CD14-positive monocyte (primary cell): ENCODE measurements around the gene RASSF5. TPM values are rescaled to one million over a fixed set of nuclear protein-coding genes. Genes with fewer than 3 reads are reported as not detected.
"Not testable (repeated sequence)": the region's sequence is repeated elsewhere in the genome, so short reads cannot be mapped to it uniquely, and the experiment has no call there.

Source experiments
- DNase-seq, 3 donors: peaks; one replicate each; pipeline ENCODE4 v3.0.0-alpha.2; 2011 to 2022
- H2AFZ ChIP-seq: 2 replicates; pipeline ENCODE4 v1.6.0; 2012; ENCODE audit warnings: mild to moderate bottlenecking, low read depth, low read length, inconsistent platforms; ENCODE audit not compliant: insufficient read depth, poor library complexity, severe bottlenecking
- H3K27ac ChIP-seq, 2 donors: 1 replicate in 1 of 2; 2 replicates in 1 of 2; pipeline ENCODE4 v1.5.1; 2012 to 2013; ENCODE audit warnings: low read length in 2 of 2, control low read depth in 1 of 2, inconsistent platforms in 1 of 2, low read depth in 1 of 2, mild to moderate bottlenecking in 1 of 2
- H3K27me3 ChIP-seq, 2 donors: one replicate each; pipeline versions ENCODE4 v1.6.0 to v1.6.1; 2011 to 2013; ENCODE audit warnings: low read length in 2 of 2; ENCODE audit not compliant: control insufficient read depth in 2 of 2, insufficient read depth in 2 of 2
- H3K36me3 ChIP-seq, 2 donors: replicated peaks in 1 of 2; 1 replicate in 1 of 2; 2 replicates in 1 of 2; pipeline versions ENCODE4 v1.5.1 to v1.6.1; 2012 to 2013; ENCODE audit warnings: low read length in 2 of 2, control low read depth in 1 of 2, inconsistent platforms in 1 of 2, mild to moderate bottlenecking in 1 of 2; ENCODE audit not compliant: insufficient read depth in 2 of 2, control insufficient read depth in 1 of 2
- H3K4me1 ChIP-seq, 2 donors: 1 replicate in 1 of 2; 2 replicates in 1 of 2; pipeline versions ENCODE4 v1.5.1 to v1.6.1; 2012 to 2013; ENCODE audit warnings: low read length in 2 of 2, control low read depth in 1 of 2, inconsistent platforms in 1 of 2, mild to moderate bottlenecking in 1 of 2, moderate library complexity in 1 of 2; ENCODE audit not compliant: insufficient read depth in 2 of 2, control insufficient read depth in 1 of 2
- H3K4me2 ChIP-seq: replicated peaks from 2 replicates; pipeline ENCODE3; 2012; ENCODE audit warnings: low read length, moderate library complexity, mild to moderate bottlenecking; ENCODE audit not compliant: poor library complexity, severe bottlenecking; ENCODE audit errors: extremely low read depth
- H3K4me3 ChIP-seq, 3 experiments: fragments of 200-600 bp in 1 of 3; sonication (generic) in 1 of 3; replicated peaks in 1 of 3; 1 replicate in 2 of 3; 2 replicates in 1 of 3; pipeline ENCODE4 v1.5.1; 2011 to 2013; ENCODE audit warnings: low read length in 3 of 3, mild to moderate bottlenecking in 3 of 3, control low read depth in 2 of 3, low read depth in 2 of 3, inconsistent platforms in 1 of 3, moderate library complexity in 1 of 3
- H3K79me2 ChIP-seq: 2 replicates; pipeline ENCODE4 v1.6.0; 2012; ENCODE audit warnings: mild to moderate bottlenecking, control low read depth, inconsistent platforms, low read length, moderate library complexity; ENCODE audit not compliant: insufficient read depth
- H3K9ac ChIP-seq: 2 replicates; pipeline ENCODE4 v1.6.0; 2017; ENCODE audit warnings: low read length, mild to moderate bottlenecking; ENCODE audit not compliant: insufficient read depth, poor library complexity, severe bottlenecking
- H3K9me3 ChIP-seq, 2 donors: replicated peaks in 1 of 2; 1 replicate in 1 of 2; 2 replicates in 1 of 2; pipeline versions ENCODE4 v1.5.1 to v1.6.1; 2012 to 2013; ENCODE audit warnings: low read length in 2 of 2, control low read depth in 1 of 2; ENCODE audit not compliant: control insufficient read depth in 1 of 2, insufficient read depth in 1 of 2
- H4K20me1 ChIP-seq: 2 replicates; pipeline ENCODE4 v1.6.0; 2012; ENCODE audit warnings: mild to moderate bottlenecking, low read length, control low read depth, moderate library complexity; ENCODE audit not compliant: insufficient read depth
- H3K27ac Mint-ChIP-seq, 7 donors: one replicate each; pipeline ENCODE4 v1.8.0; 2020; ENCODE audit warnings: mild to moderate bottlenecking in 7 of 7, mixed read lengths in 7 of 7, moderate library complexity in 6 of 7, inconsistent platforms in 2 of 7
- H3K27me3 Mint-ChIP-seq, 3 donors: one replicate each; pipeline ENCODE4 v1.8.0; 2021 to 2022; ENCODE audit warnings: low read depth in 3 of 3, mild to moderate bottlenecking in 3 of 3, mixed read lengths in 3 of 3, moderate library complexity in 3 of 3, inconsistent platforms in 1 of 3
- H3K36me3 Mint-ChIP-seq, 2 donors: one replicate each; pipeline ENCODE4 v1.8.0; 2020; ENCODE audit warnings: mixed read lengths in 2 of 2, inconsistent platforms in 1 of 2, mild to moderate bottlenecking in 1 of 2
- H3K4me1 Mint-ChIP-seq: one replicate; pipeline ENCODE4 v1.8.0; 2020; ENCODE audit warnings: mild to moderate bottlenecking, mixed read lengths
- H3K4me3 Mint-ChIP-seq, 2 donors: one replicate each; pipeline ENCODE4 v1.8.0; 2020; ENCODE audit warnings: mild to moderate bottlenecking in 2 of 2, mixed read lengths in 2 of 2, moderate library complexity in 1 of 2
- H3K9me3 Mint-ChIP-seq, 7 donors: one replicate each; pipeline ENCODE4 v1.8.0; 2020 to 2022; ENCODE audit warnings: mixed read lengths in 7 of 7, mild to moderate bottlenecking in 6 of 7, moderate library complexity in 6 of 7, inconsistent platforms in 2 of 7
- CTCF ChIP-seq: fragments of 200-600 bp; IDR thresholded peaks from one replicate; pipeline ENCODE4 v1.8.0; 2022; ENCODE audit warnings: antibody characterized with exemption, mild to moderate bottlenecking
- WGBS: methylation state at CpG from one replicate; pipeline ENCODE4 v1.1.5; 2013; ENCODE audit warnings: missing lambda C conversion rate; ENCODE audit not compliant: insufficient coverage; 5-methylcytosine and 5-hydroxymethylcytosine counted together
- intact Hi-C, 2 donors: fragments of 100-400 bp; cut with micrococcal nuclease; formaldehyde crosslinking; loops; one replicate each; pipeline versions ENCODE4 v1.15.0 to v1.15.1; 2023
- polyA plus RNA-seq, 3 donors: library from polyadenylated mRNA; depleted of rRNA in 1 of 3; unstranded in 2 of 3; stranded (reverse) in 1 of 3; fragments of 300-500 nt in 2 of 3; fragments of >200 nt in 1 of 3; fragmentation: Illumina TruSeq in 2 of 3; gene quantifications; 1 replicate in 2 of 3; 2 replicates in 1 of 3; pipeline ENCODE4 v1.2.3, GENCODE V29; 2012 to 2021

The RASSF5 gene
- polyA plus RNA-seq, 3 donors = 81.6 to 129 (median 127) TPM

DNA sequence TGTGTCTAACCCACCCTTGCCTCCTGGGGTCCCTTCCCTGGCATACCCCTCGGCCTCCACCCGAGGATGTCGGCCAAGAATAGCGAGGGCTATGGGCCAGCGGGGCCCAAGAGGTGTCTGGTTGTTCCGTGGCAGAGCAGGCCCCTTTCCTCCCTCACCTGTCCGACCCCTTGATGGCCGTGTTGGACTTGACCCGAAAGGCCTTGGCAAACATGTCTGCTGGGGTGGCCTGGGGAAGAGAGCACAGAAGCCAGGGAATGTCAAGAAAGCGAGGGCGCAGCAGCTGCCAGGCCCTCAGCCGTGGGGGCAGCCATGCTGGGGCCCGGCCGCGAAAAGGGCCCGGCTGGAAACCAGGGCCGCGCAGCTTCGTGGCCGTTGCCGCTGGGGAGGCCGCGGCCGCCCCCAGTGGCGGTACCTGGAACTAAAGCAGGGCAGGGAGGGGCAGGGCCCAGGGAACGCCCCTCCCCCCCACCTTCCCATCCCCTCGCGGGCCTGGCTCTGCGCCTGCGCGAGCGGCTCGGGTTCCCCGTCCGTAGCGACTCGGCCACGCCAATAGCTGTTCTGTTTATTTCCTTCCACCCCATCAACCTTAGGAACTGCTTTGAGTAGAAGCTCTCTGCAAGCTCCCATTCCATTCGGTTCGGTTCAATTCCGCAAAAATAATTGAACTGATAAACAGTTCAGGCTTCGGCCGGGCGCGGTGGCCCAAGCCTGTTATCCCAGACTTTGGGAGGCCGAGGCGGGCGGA is 105.0 kb downstream of the RASSF5 start, which contains the start of gene EIF2D:
Gene EIF2D, minus strand, starts transcription at position 337 of the 748 bp plus-strand sequence. Its CDS starts 123 bp downstream, at position 214.
- no peaks in the 10 kb centered on the region for H4K20me1 ChIP-seq
- H3K4me2 ChIP-seq = peak within 1 kb of the TSS; percentile 80
- no peaks in the 10 kb centered on the region for H3K27me3 ChIP-seq
- H3K9me3 ChIP-seq = no peaks in the 10 kb centered on the region
- TF ChIP-seq CTCF = peak; percentile 96
- peak within 1 kb of the TSS; percentile 96 for H2AFZ ChIP-seq
- H3K4me1 ChIP-seq = peaks cover 10 to 12% of the 10 kb centered on the region in 2 donors
- Mint-ChIP-seq H3K4me1 (peaks cover 11% of the 10 kb centered on the region), H3K27me3 (peaks cover 0 to 4% (median 3%) of the 10 kb centered on the region in 3 donors), H3K4me3 (peak within 1 kb of the TSS; percentile 88 to 95), H3K9me3 (peaks cover 0 to 3% (median 0%) of the 10 kb centered on the region in 7 donors), H3K27ac (peak within 1 kb of the TSS; percentile 91 to 99 (median 97)), H3K36me3 (peaks cover 17 to 20% of the 10 kb centered on the region in 2 donors)
- H3K9ac ChIP-seq = peak within 1 kb of the TSS; percentile 78
- peak within 1 kb of the TSS; percentile 70 to 82 (median 74) for H3K4me3 ChIP-seq
- DNase-seq = peak; percentile 92 to 93 (median 93)
- 11% methylated on average over 40 of the region's 48 CpGs for WGBS
- peaks cover 2 to 14% of the 10 kb centered on the region in 2 donors for H3K36me3 ChIP-seq
- peak within 1 kb of the TSS; percentile 86 to 87 for H3K27ac ChIP-seq
- H3K79me2 ChIP-seq = no peaks in the 10 kb centered on the region
- intact Hi-C loops = no loop called here

GRCh38 chr1:206626396-206626795 is 119.1 kb downstream of the RASSF5 start:
- not testable (repeated sequence) for H2AFZ ChIP-seq, H4K20me1 ChIP-seq, H3K4me2 ChIP-seq, H3K27me3 Mint-ChIP-seq, H3K9me3 ChIP-seq, H3K4me3 Mint-ChIP-seq, H3K79me2 ChIP-seq, H3K27ac ChIP-seq, H3K4me3 ChIP-seq, H3K4me1 Mint-ChIP-seq, H3K27ac Mint-ChIP-seq, H3K9me3 Mint-ChIP-seq, DNase-seq, H3K27me3 ChIP-seq, H3K36me3 Mint-ChIP-seq, H3K9ac ChIP-seq, H3K36me3 ChIP-seq, H3K4me1 ChIP-seq
- intact Hi-C loops = loop anchor here in 1 of 2 donors (10.0 kb wide), 1 partner anchor 188 kb away; no protein-coding TSS in a partner anchor
- no CpG with 5 or more reads among the region's 2 CpGs for WGBS
